GM23248 (cell line): ENCODE measurements around the gene TIPRL. TPM values are rescaled to one million over a fixed set of nuclear protein-coding genes. Genes with fewer than 3 reads are reported as not detected.

Experiments
- DNase-seq: peaks from one replicate; pipeline ENCODE4 v3.0.0-alpha.2; 2015
- H2AFZ ChIP-seq: fragments of 200-600 bp; sonication (generic); 2 replicates; pipeline ENCODE4 v1.6.1; 2016; ENCODE audit warnings: antibody characterized with exemption
- H3F3A ChIP-seq: fragments of 200-600 bp; sonication (generic); 2 replicates; pipeline ENCODE4 v1.6.1; 2016; ENCODE audit warnings: mild to moderate bottlenecking, antibody characterized with exemption, mixed run types; ENCODE audit not compliant: insufficient read depth
- H3K27ac ChIP-seq: fragments of 200-600 bp; sonication (generic); 2 replicates; pipeline ENCODE4 v1.5.1; 2016; ENCODE audit warnings: mild to moderate bottlenecking
- H3K27me3 ChIP-seq: fragments of 200-600 bp; sonication (generic); replicated peaks from 2 replicates; pipeline ENCODE4 v1.6.1; 2016; ENCODE audit warnings: mild to moderate bottlenecking; ENCODE audit not compliant: insufficient read depth
- H3K36me3 ChIP-seq: fragments of 200-600 bp; sonication (generic); 2 replicates; pipeline ENCODE4 v1.6.1; 2016; ENCODE audit warnings: low read depth, mild to moderate bottlenecking
- H3K4me1 ChIP-seq: fragments of 200-600 bp; sonication (generic); 2 replicates; pipeline ENCODE4 v1.6.1; 2016; ENCODE audit warnings: mild to moderate bottlenecking; ENCODE audit not compliant: insufficient read depth
- H3K4me2 ChIP-seq: fragments of 200-600 bp; sonication (generic); one replicate; pipeline ENCODE4 v1.6.1; 2016; ENCODE audit warnings: mild to moderate bottlenecking; ENCODE audit not compliant: unreplicated experiment
- H3K4me3 ChIP-seq: fragments of 200-600 bp; sonication (generic); 2 replicates; pipeline ENCODE4 v1.5.1; 2016; ENCODE audit warnings: mild to moderate bottlenecking
- H3K79me2 ChIP-seq: fragments of 200-600 bp; sonication (generic); 2 replicates; pipeline ENCODE4 v1.6.1; 2016; ENCODE audit warnings: mild to moderate bottlenecking; ENCODE audit not compliant: insufficient read depth
- H3K9ac ChIP-seq: fragments of 200-600 bp; sonication (generic); 2 replicates; pipeline ENCODE4 v1.6.1; 2016; ENCODE audit warnings: mild to moderate bottlenecking
- H3K9me2 ChIP-seq: fragments of 200-600 bp; sonication (generic); 2 replicates; pipeline ENCODE4 v1.6.1; 2016; ENCODE audit warnings: mixed run types, mild to moderate bottlenecking, moderate library complexity; ENCODE audit not compliant: insufficient read depth
- H3K9me3 ChIP-seq: fragments of 200-600 bp; sonication (generic); one replicate; pipeline ENCODE4 v1.6.1; 2017; ENCODE audit warnings: low read depth
- H4K20me1 ChIP-seq: fragments of 200-600 bp; sonication (generic); 2 replicates; pipeline ENCODE4 v1.6.0; 2016; ENCODE audit not compliant: insufficient read depth
- EZH2 ChIP-seq: fragments of 200-600 bp; sonication (generic); IDR thresholded peaks from 2 replicates; pipeline ENCODE4 v1.6.1; 2018; ENCODE audit warnings: antibody characterized with exemption, mild to moderate bottlenecking; ENCODE audit not compliant: insufficient read depth, poor library complexity, severe bottlenecking
- EZH2phosphoT487 ChIP-seq: fragments of 200-600 bp; sonication (generic); IDR thresholded peaks from 2 replicates; pipeline ENCODE4 v1.6.1; 2018; ENCODE audit warnings: antibody characterized with exemption, moderate library complexity, mild to moderate bottlenecking, low read depth; ENCODE audit not compliant: insufficient read depth
- WGBS, 2 experiments: methylation state at CpG; one replicate each; pipeline ENCODE4 v1.1.6; 2015 to 2017; ENCODE audit warnings: low lambda C conversion rate in 2 of 2, low coverage in 1 of 2; ENCODE audit errors: missing lambda C conversion rate in 2 of 2; 5-methylcytosine and 5-hydroxymethylcytosine counted together
- in situ Hi-C: fragments of 300-500 bp; cut with MboI; formaldehyde crosslinking; loops from 2 replicates; pipeline ENCODE4 v1.15.0; 2020
- polyA plus RNA-seq: library from polyadenylated mRNA; unstranded; fragments of >200 nt; fragmentation: Nextera tagmentation; extraction: Ambion mirVana; gene quantifications from 2 replicates; pipeline ENCODE4 v1.2.1, GENCODE V29; 2016
- total RNA-seq: library from RNA; depleted of rRNA; stranded (reverse); fragments of >200 nt; shearing (Covaris generic); gene quantifications from 2 replicates; pipeline ENCODE4 v1.2.3, GENCODE V29; 2014

TIPRL gene
- total and polyA plus RNA-seq, 2 experiments from 2014 or later: 36.6 to 62.9 TPM

GRCh38 chr1:168155910-168156309 lies 22.9 kb upstream of the TIPRL start:
- H3K27me3 ChIP-seq: no peaks in the 10 kb centered on the region
- H3K27ac ChIP-seq: no peak overlapping the region
- H4K20me1 ChIP-seq: no peaks in the 10 kb centered on the region
- H3K4me2 ChIP-seq: no peak overlapping the region
- peaks cover 8% of the 10 kb centered on the region for H3K9me3 ChIP-seq
- no peak for TF ChIP-seq EZH2
- no peak overlapping the region for H3K9ac ChIP-seq
- no peaks in the 10 kb centered on the region for H3K79me2 ChIP-seq
- no peaks in the 10 kb centered on the region for H3F3A ChIP-seq
- H2AFZ ChIP-seq: no peak overlapping the region
- WGBS, 2 experiments: 31 to 39% methylated on average over 4 of the region's 4 CpGs
- no peak for DNase-seq
- H3K4me3 ChIP-seq: no peak overlapping the region
- no peaks in the 10 kb centered on the region for H3K4me1 ChIP-seq
- no peaks in the 10 kb centered on the region for H3K9me2 ChIP-seq
- H3K36me3 ChIP-seq: no peaks in the 10 kb centered on the region
- in situ Hi-C loops: no loop called here

- Histone ChIP-seq H4K20me1 (no peaks in the 10 kb centered on the region), H3K4me1 (no peaks in the 10 kb centered on the region), H3K9me2 (no peaks in the 10 kb centered on the region), H3K9me3 (peaks cover 8% of the 10 kb centered on the region), H3F3A (no peaks in the 10 kb centered on the region), H3K27ac (no peak overlapping the region), H3K4me2 (no peak overlapping the region), H3K79me2 (no peaks in the 10 kb centered on the region), H2AFZ (no peak overlapping the region), H3K36me3 (no peaks in the 10 kb centered on the region), H3K4me3 (no peak overlapping the region), H3K27me3 (no peaks in the 10 kb centered on the region), H3K9ac (no peak overlapping the region)
- in situ Hi-C loops: no loop called here
- no peak for DNase-seq
- TF ChIP-seq EZH2 (no peak), EZH2phosphoT487 (no peak)
These were observed 21.1 kb upstream of the TIPRL start for GRCh38 chr1:168157638-168158037.

- TF ChIP-seq EZH2: no peak
- no peak for TF ChIP-seq EZH2phosphoT487
- no peak overlapping the region for H3K4me2 ChIP-seq
- H2AFZ ChIP-seq: no peak overlapping the region
- no peaks in the 10 kb centered on the region for H3K4me1 ChIP-seq
- H3F3A ChIP-seq: no peaks in the 10 kb centered on the region
- no peaks in the 10 kb centered on the region for H3K36me3 ChIP-seq
- no peak for DNase-seq
- H3K4me3 ChIP-seq: no peak overlapping the region
- H3K9ac ChIP-seq: no peak overlapping the region
- no peak overlapping the region for H3K27ac ChIP-seq
- in situ Hi-C loops: no loop called here
- H3K9me2 ChIP-seq: no peaks in the 10 kb centered on the region
- WGBS, 2 experiments: 4 to 7% methylated on average over 1 of the region's 1 CpG
- H3K9me3 ChIP-seq: peaks cover 8% of the 10 kb centered on the region
- no peaks in the 10 kb centered on the region for H3K79me2 ChIP-seq
- no peaks in the 10 kb centered on the region for H3K27me3 ChIP-seq
- no peaks in the 10 kb centered on the region for H4K20me1 ChIP-seq
These were observed 19.5 kb upstream of the TIPRL start for GRCh38 chr1:168159251-168159650.

- Histone ChIP-seq H3K9me2 (no peaks in the 10 kb centered on the region), H3K4me3 (no peak overlapping the region), H3K9me3 (peaks cover 8% of the 10 kb centered on the region), H3K9ac (no peak overlapping the region), H2AFZ (no peak overlapping the region), H3F3A (no peaks in the 10 kb centered on the region), H3K4me2 (no peak overlapping the region), H4K20me1 (no peaks in the 10 kb centered on the region), H3K27ac (no peak overlapping the region), H3K27me3 (no peaks in the 10 kb centered on the region), H3K4me1 (no peaks in the 10 kb centered on the region), H3K36me3 (no peaks in the 10 kb centered on the region), H3K79me2 (no peaks in the 10 kb centered on the region)
- TF ChIP-seq EZH2 (no peak), EZH2phosphoT487 (no peak)
- in situ Hi-C loops: no loop called here
- WGBS, 2 experiments: 44 to 47% methylated on average over 1 of the region's 1 CpG
- no peak for DNase-seq
These were observed 18.8 kb upstream of the TIPRL start for GRCh38 chr1:168159979-168160378.

GRCh38 chr1:168161459-168161858 lies 17.3 kb upstream of the TIPRL start:
- TF ChIP-seq EZH2: no peak
- TF ChIP-seq EZH2phosphoT487: no peak
- 43 to 53% methylated on average over 2 of the region's 2 CpGs for WGBS, 2 experiments
- H3K4me3 ChIP-seq: no peak overlapping the region

More at GRCh38 chr1:168161459-168161858, 17.3 kb upstream of the TIPRL start:
- Histone ChIP-seq H3K4me2 (no peak overlapping the region), H3K9me2 (no peaks in the 10 kb centered on the region), H3K4me1 (no peaks in the 10 kb centered on the region), H3F3A (no peaks in the 10 kb centered on the region), H3K9me3 (peaks cover 8% of the 10 kb centered on the region), H4K20me1 (no peaks in the 10 kb centered on the region), H3K27ac (no peak overlapping the region), H3K79me2 (no peaks in the 10 kb centered on the region), H3K27me3 (no peaks in the 10 kb centered on the region), H3K36me3 (no peaks in the 10 kb centered on the region), H3K9ac (no peak overlapping the region), H2AFZ (no peak overlapping the region)
- in situ Hi-C loops: no loop called here
- no peak for DNase-seq
